Brain microvascular endothelial cell (primary cell): Measurements from ENCODE around the gene PDE6B.

ENCODE experiments used
- DNase-seq: peaks from one replicate; pipeline ENCODE4 v3.0.0-alpha.2; 2020
- H3K27ac ChIP-seq: fragments of 250-450 bp; sonication (Bioruptor Pico); 2 replicates; pipeline ENCODE4 v1.5.1; 2020; ENCODE audit warnings: mild to moderate bottlenecking, moderate library complexity
- H3K27me3 ChIP-seq: fragments of 250-450 bp; sonication (Bioruptor Pico); replicated peaks from 2 replicates; pipeline ENCODE4 v1.5.1; 2020; ENCODE audit warnings: mild to moderate bottlenecking
- H3K36me3 ChIP-seq: fragments of 250-450 bp; sonication (Bioruptor Pico); replicated peaks from 2 replicates; pipeline ENCODE4 v1.5.1; 2020; ENCODE audit warnings: mild to moderate bottlenecking
- H3K4me3 ChIP-seq: 2 replicates; pipeline ENCODE4 v1.5.1; 2011; ENCODE audit warnings: low read depth, mild to moderate bottlenecking, control low read depth, low read length, moderate library complexity
- in situ Hi-C: cut with HindIII; loops from 2 replicates; pipeline ENCODE4 v1.10.0; 2017; ENCODE audit warnings: low sequenced_read_pairs, low pct_ligation_motif_present
- TF ChIP-seq, protein P1 (sequence below): IDR thresholded peaks from 2 replicates; pipeline ENCODE4 v1.5.1; 2011; ENCODE audit warnings: low read depth, mild to moderate bottlenecking, moderate library complexity, low read length, control low read depth, inconsistent platforms; ENCODE audit errors: missing control alignments

PDE6B gene

DNA sequence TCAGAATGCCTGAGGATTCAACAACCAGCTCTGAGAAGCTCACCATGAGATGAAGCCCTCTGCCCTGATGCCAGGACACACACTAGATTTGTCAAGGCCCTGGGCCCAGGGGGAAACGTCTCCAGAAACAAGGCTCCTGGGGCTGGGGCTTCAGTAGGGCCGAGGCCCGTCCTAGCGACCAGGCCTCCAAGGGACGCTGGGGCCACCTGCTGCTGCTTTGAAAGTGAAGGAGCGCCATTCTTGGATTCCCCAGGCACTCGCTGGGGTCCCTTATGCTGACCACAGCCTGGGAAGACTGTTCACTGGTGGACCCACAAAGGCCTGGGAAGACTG lies 23.9 kb downstream of the PDE6B start:
- Histone ChIP-seq H3K4me3 (no peak overlapping the region), H3K27ac (no peak overlapping the region), H3K27me3 (no peaks in the 10 kb centered on the region), H3K36me3 (no peaks in the 10 kb centered on the region)
- DNase-seq = no peak
- in situ Hi-C loops = no loop called here
- TF ChIP-seq, protein P1, sequence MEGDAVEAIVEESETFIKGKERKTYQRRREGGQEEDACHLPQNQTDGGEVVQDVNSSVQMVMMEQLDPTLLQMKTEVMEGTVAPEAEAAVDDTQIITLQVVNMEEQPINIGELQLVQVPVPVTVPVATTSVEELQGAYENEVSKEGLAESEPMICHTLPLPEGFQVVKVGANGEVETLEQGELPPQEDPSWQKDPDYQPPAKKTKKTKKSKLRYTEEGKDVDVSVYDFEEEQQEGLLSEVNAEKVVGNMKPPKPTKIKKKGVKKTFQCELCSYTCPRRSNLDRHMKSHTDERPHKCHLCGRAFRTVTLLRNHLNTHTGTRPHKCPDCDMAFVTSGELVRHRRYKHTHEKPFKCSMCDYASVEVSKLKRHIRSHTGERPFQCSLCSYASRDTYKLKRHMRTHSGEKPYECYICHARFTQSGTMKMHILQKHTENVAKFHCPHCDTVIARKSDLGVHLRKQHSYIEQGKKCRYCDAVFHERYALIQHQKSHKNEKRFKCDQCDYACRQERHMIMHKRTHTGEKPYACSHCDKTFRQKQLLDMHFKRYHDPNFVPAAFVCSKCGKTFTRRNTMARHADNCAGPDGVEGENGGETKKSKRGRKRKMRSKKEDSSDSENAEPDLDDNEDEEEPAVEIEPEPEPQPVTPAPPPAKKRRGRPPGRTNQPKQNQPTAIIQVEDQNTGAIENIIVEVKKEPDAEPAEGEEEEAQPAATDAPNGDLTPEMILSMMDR = no peak

DNA sequence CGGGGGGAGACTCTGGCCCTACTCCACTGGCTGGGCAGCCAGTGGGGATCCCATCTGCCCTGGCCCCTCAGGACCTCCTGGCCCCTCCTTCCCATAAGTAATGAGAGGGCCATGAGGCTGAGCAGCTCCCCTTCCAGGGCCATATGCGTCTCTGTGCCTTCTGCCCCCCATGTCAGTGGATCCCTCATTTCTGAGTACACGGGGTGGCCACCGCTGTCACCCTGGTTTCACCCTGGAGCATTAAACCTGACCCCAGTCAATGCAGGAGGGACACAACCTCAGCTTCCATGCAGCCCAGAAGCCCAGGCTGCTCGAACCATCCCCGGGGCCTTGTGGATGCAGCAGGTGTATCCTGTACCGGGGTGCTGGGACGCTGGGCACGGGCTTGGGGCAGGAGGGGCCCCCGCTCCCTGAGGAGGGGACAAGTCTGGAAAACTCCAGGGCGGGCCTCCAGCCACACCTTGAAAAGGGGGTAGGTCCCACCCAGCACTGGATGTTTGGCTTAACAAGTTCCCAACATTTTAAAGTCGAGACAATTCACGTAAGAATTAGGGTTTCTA lies 24.5 kb downstream of the PDE6B start:
- Histone ChIP-seq H3K4me3 (no peak overlapping the region), H3K36me3 (no peaks in the 10 kb centered on the region), H3K27me3 (no peaks in the 10 kb centered on the region), H3K27ac (no peak overlapping the region)
- in situ Hi-C loops = no loop called here
- TF ChIP-seq, protein P1 = no peak
- no peak for DNase-seq

DNA sequence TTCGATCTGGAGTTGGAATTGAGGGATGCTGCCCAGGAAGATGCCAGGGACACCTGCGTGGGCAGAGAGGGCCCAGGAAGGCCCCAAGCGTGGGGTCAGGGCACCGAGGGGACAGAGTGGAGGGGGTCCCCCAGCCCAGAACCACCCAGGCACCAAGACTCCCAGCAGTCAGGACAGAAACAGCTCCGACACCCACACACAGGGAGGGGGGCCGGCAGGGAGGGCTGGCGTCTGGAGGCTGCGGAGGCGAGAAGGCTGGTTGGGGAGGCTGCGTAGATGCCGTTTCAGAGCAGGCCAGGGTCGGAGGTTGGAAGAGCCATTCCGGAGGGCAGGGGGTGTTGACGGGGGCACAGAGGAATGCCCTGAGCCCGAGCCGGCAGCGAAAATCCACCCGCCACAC lies 25.1 kb downstream of the PDE6B start:
- Histone ChIP-seq H3K27ac (no peak overlapping the region), H3K4me3 (no peak overlapping the region), H3K27me3 (no peaks in the 10 kb centered on the region), H3K36me3 (no peaks in the 10 kb centered on the region)
- DNase-seq = no peak
- in situ Hi-C loops = no loop called here
- TF ChIP-seq, protein P1 = no peak

DNA sequence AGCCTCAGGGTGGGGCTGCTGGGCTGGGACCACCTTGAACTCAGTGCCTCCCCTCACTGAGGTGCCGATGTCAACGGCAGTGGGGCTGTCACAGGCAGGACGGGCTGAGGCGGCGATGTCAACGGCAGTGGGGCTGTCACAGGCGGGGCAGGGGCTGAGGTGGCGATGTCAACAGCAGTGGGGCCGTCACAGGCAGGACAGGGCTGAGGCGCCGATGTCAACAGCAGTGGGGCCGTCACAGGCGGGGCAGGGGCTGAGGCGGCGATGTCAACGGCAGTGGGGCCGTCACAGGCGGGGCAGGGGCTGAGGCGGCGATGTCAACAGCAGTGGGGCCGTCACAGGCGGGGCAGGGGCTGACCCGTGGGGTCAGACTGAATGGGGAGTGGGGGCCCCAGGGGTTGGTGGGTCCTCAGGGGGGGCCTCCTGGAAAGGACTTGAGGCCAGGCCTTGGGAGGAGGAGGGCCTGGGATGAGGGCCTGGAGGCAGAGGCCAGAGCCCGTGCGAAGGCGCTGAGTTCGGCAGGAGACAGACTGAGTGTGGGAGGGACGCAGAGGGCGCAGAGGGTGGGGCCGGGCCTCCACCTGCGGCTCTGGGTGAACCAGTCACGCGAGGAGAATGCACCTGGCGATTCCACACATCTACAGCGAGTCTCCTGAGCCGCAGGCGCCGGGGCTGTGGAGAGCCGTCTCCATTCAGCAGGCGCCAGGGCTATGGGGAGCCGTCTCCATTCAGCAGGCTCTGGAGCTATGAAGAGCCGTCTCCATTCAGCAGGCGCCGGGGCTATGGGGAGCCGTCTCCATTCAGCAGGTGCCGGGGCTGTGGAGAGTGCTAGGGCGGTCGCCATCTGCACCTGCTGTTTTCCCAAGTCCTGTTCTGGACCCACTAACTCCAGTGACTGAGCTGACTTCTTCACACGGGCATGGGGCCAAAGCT lies 25.8 kb downstream of the PDE6B start:
- TF ChIP-seq, protein P1 = no peak
- H3K36me3 ChIP-seq = no peaks in the 10 kb centered on the region
- H3K27me3 ChIP-seq = no peaks in the 10 kb centered on the region
- no peak overlapping the region for H3K27ac ChIP-seq
- DNase-seq = no peak
- no peak overlapping the region for H3K4me3 ChIP-seq
- in situ Hi-C loops = no loop called here

DNA sequence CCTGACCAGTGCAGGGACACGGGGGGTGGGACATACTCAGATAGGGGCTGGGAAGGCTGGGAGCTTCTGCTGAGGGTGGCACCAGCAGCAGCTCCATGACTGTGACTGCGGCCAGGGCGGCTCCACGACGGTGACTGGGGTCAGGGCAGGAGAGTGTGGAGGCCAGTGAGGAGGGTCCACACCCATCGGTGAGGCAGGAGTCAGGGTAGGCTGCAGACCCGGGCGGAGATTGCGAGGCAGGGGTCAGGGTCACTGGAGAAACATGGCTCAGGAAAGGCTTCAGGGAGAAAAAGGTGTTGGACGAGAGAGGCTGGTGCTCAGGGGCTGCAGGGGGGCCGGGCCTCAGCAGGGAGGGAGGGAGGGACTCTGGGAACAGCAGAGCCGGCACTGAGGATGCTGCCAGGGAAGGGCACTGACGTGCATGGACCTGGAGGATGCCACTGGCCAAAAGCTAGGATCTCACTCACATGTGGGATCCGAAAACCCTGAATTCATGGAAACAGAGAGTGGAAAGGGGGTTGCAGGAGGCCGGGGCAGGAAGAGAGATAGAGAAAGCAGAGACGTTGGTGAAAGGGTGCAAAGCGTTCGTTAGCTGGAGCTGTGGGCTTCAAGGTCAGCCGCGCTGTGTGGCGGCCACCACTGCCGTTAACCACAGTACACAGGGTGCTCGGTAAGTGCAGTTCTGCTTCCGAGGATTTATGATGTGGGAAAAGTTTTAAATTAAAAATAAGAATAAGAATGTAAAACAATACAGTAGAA lies 26.7 kb downstream of the PDE6B start:
- Histone ChIP-seq H3K4me3 (no peak overlapping the region), H3K27me3 (no peaks in the 10 kb centered on the region), H3K27ac (no peak overlapping the region), H3K36me3 (no peaks in the 10 kb centered on the region)
- TF ChIP-seq, protein P1 = no peak
- in situ Hi-C loops = no loop called here
- no peak for DNase-seq
